BJ (cell line): ENCODE results near the gene TADA2B. TPM values are rescaled to one million over a fixed set of nuclear protein-coding genes. Genes with fewer than 3 reads are reported as not detected.

Source experiments
- CTCF ChIA-PET: fragments of 350-600 bp; formaldehyde crosslinking; extraction: SDS; loops from one replicate; lab custom pipeline; 2021; ENCODE audit warnings: antibody characterized with exemption, inconsistent platforms; lab: Yijun Ruan, JAX
- POLR2A ChIA-PET: fragments of 300-600 bp; sonication (Branson Sonifier 250); formaldehyde crosslinking; extraction: SDS; loops from one replicate; lab custom pipeline; 2021; ENCODE audit warnings: antibody characterized with exemption; lab: Charles Lee
- DNase-seq: peaks from one replicate; pipeline ENCODE4 v3.0.0-alpha.2; 2011; ENCODE audit warnings: low read depth
- H3K27me3 ChIP-seq: 2 replicates; pipeline ENCODE4 v1.6.0; 2011; ENCODE audit warnings: low read length; ENCODE audit not compliant: control insufficient read depth, insufficient read depth
- H3K36me3 ChIP-seq: 2 replicates; pipeline ENCODE4 v1.5.1; 2011; ENCODE audit warnings: low read length; ENCODE audit not compliant: control insufficient read depth, insufficient read depth
- H3K4me3 ChIP-seq: 2 replicates; pipeline ENCODE4 v1.5.1; 2011; ENCODE audit warnings: low read depth, mild to moderate bottlenecking, control low read depth, low read length
- CTCF ChIP-seq: IDR thresholded peaks from 2 replicates; pipeline ENCODE4 v1.5.1; 2011; ENCODE audit warnings: low read depth, mild to moderate bottlenecking, control low read depth, inconsistent platforms, low read length, moderate library complexity; ENCODE audit not compliant: insufficient read depth
- polyA plus RNA-seq: library from polyadenylated mRNA; depleted of rRNA; stranded (reverse); fragments of >200 nt; gene quantifications from 2 replicates; pipeline ENCODE4 v1.2.3, GENCODE V29; 2011

TADA2B gene
- polyA plus RNA-seq, 1 experiment, result 7.3 TPM

- DNase-seq, result no peak
These were observed 8.7 kb upstream of the TADA2B start for GRCh38 chr4:7034262-7035081.

GRCh38 chr4:7037425-7037824 lies 5.7 kb upstream of the TADA2B start:
- ChIA-PET CTCF (interaction anchor here (0.6 kb wide), 1 partner anchor 306 kb away, joined by 3 read pairs; no protein-coding TSS in a partner anchor), POLR2A (no interaction called here)
- peaks cover 2% of the 10 kb centered on the region; the same call in 1 of the 2 replicates for H3K36me3 ChIP-seq
- DNase-seq, result no peak
- no peak for TF ChIP-seq CTCF
- no peak overlapping the region for H3K4me3 ChIP-seq
- no peaks in the 10 kb centered on the region for H3K27me3 ChIP-seq

More at GRCh38 chr4:7034262-7035081, 8.7 kb upstream of the TADA2B start:
- POLR2A ChIA-PET, result interaction anchor here (1.0 kb wide), 1 partner anchor 12 kb away, joined by 3 read pairs; no protein-coding TSS in a partner anchor
- no peaks in the 10 kb centered on the region for H3K27me3 ChIP-seq
- CTCF ChIA-PET, result interaction anchor here (0.9 to 1.0 kb wide), 4 partner anchors 9 to 161 kb away, joined by 3 to 5 read pairs (median 4); no protein-coding TSS in a partner anchor
- no peak for TF ChIP-seq CTCF
- peaks cover 14% of the 10 kb centered on the region for H3K36me3 ChIP-seq
- H3K4me3 ChIP-seq, result no peak overlapping the region

- CTCF ChIA-PET, result no interaction called here
- no peak for TF ChIP-seq CTCF
- POLR2A ChIA-PET, result interaction anchor here (0.6 kb wide), 1 partner anchor 131 kb away, joined by 3 read pairs; the partner anchor contains the start of gene TBC1D14
- Histone ChIP-seq H3K36me3 (no peaks in the 10 kb centered on the region), H3K27me3 (no peaks in the 10 kb centered on the region), H3K4me3 (no peak overlapping the region)
- DNase-seq, result no peak
These were observed 2.4 kb upstream of the TADA2B start for GRCh38 chr4:7040765-7041164.

GRCh38 chr4:7041246-7041645 lies 1.9 kb upstream of the TADA2B start:
- CTCF ChIA-PET, result interaction anchor here (2.2 to 4.8 kb wide), 2 partner anchors 21 to 28 kb away, joined by 5 to 45 read pairs; partner anchors contain the start of gene GRPEL1

More at GRCh38 chr4:7041246-7041645, 1.9 kb upstream of the TADA2B start:
- H3K36me3 ChIP-seq, result no peaks in the 10 kb centered on the region; the same call in 1 of the 2 replicates
- no peak for DNase-seq
- H3K27me3 ChIP-seq, result no peaks in the 10 kb centered on the region
- POLR2A ChIA-PET, result interaction anchor here (0.6 kb wide), 1 partner anchor 132 kb away, joined by 3 read pairs; the partner anchor contains the start of gene TBC1D14
- H3K4me3 ChIP-seq, result no peak overlapping the region
- TF ChIP-seq CTCF, result no peak
